GM12864 (cell line): ENCODE data around the gene PNPLA2.

Experiments used
- DNase-seq: peaks from one replicate; pipeline ENCODE4 v3.0.0-alpha.2; 2011; ENCODE audit warnings: low read depth
- H3K4me3 ChIP-seq: 2 replicates; pipeline ENCODE4 v1.5.1; 2011; ENCODE audit warnings: mild to moderate bottlenecking, low read depth, low read length, control low read depth
- TF ChIP-seq, protein P1 (sequence below): IDR thresholded peaks from 2 replicates; pipeline ENCODE4 v1.5.1; 2011; ENCODE audit warnings: low read depth, mild to moderate bottlenecking, moderate library complexity, low read length, control low read depth, inconsistent platforms; ENCODE audit errors: missing control alignments

The PNPLA2 gene

DNA sequence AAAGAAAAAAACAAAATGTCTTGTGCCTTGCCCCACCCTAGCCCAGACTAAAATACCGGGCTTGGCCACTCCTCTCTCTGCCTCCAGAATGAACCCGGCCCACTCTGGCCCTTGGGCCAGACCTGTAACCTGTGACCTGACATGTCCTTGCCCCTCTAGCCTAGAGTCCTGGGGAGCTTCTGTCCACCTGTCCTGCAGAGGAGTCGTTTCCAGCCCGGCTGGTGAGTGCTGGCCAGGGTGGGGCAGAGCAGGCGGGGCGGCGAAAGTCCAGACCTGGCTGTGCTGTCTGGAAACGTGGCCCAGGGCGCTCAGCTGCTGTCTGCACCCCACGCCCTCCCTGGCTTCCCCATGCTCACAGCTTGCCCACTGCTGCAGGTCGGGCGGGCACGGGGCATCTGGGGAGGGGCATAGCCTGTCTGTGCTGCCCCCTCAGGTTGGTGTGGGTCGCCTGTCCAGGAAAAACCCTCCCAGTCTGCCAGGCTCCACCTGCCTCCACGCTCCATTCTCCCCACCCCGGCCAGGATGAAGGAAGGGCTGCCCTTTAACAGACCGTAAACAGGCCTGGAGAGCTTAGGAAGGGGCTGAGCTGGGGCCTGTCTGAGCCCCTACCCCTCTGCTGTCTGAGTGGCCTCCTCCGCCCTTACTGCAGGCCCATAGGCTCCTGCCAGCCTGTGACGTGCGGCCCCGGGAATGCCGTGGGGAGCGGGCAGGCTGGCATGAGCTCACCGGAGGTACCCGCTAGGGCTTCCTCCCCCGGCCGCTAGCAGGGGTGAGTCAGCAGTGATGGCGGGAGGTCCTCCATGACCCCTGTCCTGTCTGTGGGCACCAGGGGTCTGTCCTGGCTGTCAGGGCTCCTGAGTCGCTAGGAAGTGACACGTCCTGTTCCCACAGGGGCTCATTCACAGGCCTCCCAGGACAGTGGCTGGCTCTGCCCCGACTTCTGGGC, 15.9 kb downstream of the PNPLA2 start:
- H3K4me3 ChIP-seq = no peak overlapping the region
- no peak for DNase-seq

DNA sequence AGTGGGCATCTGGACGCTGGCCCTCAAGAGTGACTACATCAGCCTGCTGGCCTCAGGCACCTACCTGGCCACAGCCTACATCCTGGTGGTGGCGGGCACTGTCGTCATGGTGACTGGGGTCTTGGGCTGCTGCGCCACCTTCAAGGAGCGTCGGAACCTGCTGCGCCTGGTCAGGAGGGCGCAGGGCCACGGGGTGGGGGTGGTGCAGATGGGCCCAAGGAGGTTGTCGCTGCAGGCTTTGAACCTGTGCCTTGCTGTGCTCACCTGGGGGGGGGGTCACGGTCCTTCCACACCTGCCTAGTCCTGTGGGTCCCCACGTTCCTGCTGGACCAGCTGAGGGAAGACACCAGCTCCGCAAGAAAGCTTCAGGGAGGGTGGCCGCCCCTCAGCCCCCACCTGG, 17.6 kb downstream of the PNPLA2 start:
- no peak overlapping the region for H3K4me3 ChIP-seq
- TF ChIP-seq, protein P1, sequence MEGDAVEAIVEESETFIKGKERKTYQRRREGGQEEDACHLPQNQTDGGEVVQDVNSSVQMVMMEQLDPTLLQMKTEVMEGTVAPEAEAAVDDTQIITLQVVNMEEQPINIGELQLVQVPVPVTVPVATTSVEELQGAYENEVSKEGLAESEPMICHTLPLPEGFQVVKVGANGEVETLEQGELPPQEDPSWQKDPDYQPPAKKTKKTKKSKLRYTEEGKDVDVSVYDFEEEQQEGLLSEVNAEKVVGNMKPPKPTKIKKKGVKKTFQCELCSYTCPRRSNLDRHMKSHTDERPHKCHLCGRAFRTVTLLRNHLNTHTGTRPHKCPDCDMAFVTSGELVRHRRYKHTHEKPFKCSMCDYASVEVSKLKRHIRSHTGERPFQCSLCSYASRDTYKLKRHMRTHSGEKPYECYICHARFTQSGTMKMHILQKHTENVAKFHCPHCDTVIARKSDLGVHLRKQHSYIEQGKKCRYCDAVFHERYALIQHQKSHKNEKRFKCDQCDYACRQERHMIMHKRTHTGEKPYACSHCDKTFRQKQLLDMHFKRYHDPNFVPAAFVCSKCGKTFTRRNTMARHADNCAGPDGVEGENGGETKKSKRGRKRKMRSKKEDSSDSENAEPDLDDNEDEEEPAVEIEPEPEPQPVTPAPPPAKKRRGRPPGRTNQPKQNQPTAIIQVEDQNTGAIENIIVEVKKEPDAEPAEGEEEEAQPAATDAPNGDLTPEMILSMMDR = no peak
- no peak for DNase-seq

More for the DNA sequence above, 15.9 kb downstream of the PNPLA2 start:
- TF ChIP-seq, protein P1 = no peak

DNA sequence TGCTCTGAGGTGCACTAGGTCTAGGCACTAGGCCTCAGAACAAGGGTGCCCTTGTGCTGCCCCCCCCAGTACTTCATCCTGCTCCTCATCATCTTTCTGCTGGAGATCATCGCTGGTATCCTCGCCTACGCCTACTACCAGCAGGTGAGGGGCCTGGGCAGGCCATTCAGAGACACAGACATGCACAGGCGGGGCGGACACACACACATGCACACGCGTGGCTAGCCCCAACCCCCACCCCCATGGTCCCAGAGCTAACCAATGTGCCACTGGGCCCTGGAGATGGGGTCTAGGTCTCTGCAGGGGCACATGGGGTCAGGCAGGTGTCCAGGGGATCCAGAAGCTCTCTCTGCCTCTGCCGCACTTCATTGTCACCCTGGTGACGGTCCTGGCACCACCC, 18.0 kb downstream of the PNPLA2 start:
- H3K4me3 ChIP-seq = no peak overlapping the region
- DNase-seq = no peak
- TF ChIP-seq, protein P1 = no peak

DNA sequence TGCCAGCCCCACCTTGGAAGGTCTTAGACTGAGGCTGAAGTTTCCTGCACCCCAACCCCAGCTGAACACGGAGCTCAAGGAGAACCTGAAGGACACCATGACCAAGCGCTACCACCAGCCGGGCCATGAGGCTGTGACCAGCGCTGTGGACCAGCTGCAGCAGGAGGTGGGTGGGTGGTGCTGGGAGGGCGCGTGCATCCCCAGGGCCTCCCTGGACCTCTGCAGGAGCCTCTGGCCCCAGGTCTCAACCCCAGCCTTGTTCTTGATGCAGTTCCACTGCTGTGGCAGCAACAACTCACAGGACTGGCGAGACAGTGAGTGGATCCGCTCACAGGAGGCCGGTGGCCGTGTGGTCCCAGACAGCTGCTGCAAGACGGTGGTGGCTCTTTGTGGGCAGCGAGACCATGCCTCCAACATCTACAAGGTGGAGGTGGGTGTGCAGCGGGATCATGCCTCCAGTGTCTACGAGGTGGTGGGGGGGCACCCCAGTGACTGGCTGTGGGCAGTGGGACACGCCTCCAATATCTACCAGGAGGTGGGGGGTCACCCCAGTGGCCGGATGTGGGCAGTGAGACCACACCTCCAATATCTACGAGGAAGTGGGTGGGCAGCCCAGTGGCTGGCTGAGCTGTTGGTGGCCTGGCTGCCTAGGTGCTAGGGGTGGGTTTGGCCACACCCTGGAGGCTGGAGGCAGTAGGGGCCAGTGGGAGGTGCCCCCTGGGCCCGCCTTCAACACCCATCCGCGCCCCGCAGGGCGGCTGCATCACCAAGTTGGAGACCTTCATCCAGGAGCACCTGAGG, 18.7 kb downstream of the PNPLA2 start:
- TF ChIP-seq, protein P1 = no peak
- H3K4me3 ChIP-seq = no peak overlapping the region
- no peak for DNase-seq

DNA sequence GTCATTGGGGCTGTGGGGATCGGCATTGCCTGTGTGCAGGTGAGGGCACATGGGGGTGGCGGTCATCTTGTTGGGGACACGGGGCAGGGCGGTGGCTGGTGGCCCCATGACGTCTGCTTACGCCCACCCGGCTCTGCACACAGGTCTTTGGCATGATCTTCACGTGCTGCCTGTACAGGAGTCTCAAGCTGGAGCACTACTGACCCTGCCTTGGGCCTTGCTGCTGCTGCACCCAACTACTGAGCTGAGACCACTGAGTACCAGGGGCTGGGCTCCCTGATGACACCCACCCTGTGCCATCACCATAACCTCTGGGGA, 19.2 kb downstream of the PNPLA2 start:
- no peak for DNase-seq
- TF ChIP-seq, protein P1 = no peak
- H3K4me3 ChIP-seq = no peak overlapping the region

DNA sequence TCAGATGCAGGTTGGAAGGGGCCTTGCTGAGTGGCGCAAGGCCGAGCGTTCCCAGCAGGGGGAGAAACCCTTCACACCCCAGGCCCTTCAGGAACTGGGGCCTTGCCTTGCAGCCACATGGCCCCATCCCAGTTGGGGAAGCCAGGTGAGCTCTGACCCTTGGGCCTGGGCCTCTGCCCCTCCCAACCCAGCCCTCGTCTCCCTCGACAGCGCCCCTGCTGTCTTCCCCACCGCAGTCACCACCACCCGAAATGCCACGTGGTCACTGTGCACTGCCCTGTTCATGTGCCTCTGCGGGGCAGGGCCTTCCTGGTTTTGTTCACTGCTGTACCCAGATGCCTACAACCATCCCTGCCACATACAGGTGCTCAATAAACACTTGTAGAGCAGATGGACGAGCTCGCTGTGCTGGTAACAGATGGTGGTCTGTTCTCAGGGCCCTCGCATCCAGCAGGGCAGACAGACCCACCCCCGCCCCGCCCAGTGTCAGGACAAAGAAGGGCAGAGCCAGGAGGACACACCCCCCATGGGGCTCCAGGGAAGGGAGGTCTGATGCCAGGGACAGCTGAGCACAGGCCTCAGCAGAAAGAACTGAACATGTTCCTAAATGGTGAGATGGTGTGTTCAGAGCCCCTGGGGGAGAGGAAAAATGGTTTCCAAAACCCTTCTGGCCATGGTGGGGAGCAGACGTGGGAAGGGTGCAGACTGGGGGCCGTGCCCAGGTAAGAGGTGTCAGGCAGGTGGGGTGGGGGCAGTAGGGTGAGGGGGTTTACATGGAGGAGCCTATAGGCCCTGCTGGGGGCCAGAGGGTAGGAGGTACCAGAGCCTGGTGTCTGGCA, 19.9 kb downstream of the PNPLA2 start:
- no peak for DNase-seq
- no peak overlapping the region for H3K4me3 ChIP-seq
- TF ChIP-seq, protein P1 = no peak
